ENCODE data around the gene MAPK8IP2. TPM values are rescaled to one million over a fixed set of nuclear protein-coding genes. Genes with fewer than 3 reads are reported as not detected.

The MAPK8IP2 gene
- total RNA-seq, 1 donor from 2014 or later, result not detected

- no peak overlapping the region for H3K27ac ChIP-seq
- no peaks in the 10 kb centered on the region for H4K20me1 ChIP-seq (ENCODE audit: low read depth)
- H3K4me2 ChIP-seq, result no peak overlapping the region
- no peaks in the 10 kb centered on the region for H3K36me3 ChIP-seq
- H3K4me3 ChIP-seq, result no peak overlapping the region
- peaks cover 3% of the 10 kb centered on the region for H3K4me1 Mint-ChIP-seq
- peaks cover 25% of the 10 kb centered on the region for H3K27me3 ChIP-seq
- no peak overlapping the region for H3K9ac ChIP-seq
- DNase-seq (ENCODE audit: low spot score), result no peak
- H3F3A ChIP-seq (ENCODE audit: low read depth), result peaks cover 8% of the 10 kb centered on the region
- no peak overlapping the region for H3K4me3 Mint-ChIP-seq
- H3K9me3 Mint-ChIP-seq, result peaks cover 2% of the 10 kb centered on the region
- H3K36me3 Mint-ChIP-seq, result peaks cover 1% of the 10 kb centered on the region
- no peaks in the 10 kb centered on the region for H3K9me3 ChIP-seq (ENCODE audit: low read depth)
- H3K27ac Mint-ChIP-seq, result no peak overlapping the region
- no peaks in the 10 kb centered on the region for H3K4me1 ChIP-seq
- H3K27me3 Mint-ChIP-seq (ENCODE audit: insufficient read depth, low read depth), result no peaks in the 10 kb centered on the region
- TF ChIP-seq CTCF (IDR thresholded peaks at IDR 0.05) (no peak), EZH2 (IDR thresholded peaks at IDR 0.05) (no peak)
- H3K79me2 ChIP-seq (ENCODE audit: low read depth), result no peaks in the 10 kb centered on the region
- no peak overlapping the region for H2AFZ ChIP-seq (replicated peaks)
Measured at GRCh38 chr22:50611341-50612060, 10.9 kb downstream of the MAPK8IP2 start.

GRCh38 chr22:50612168-50612527 lies 11.6 kb downstream of the MAPK8IP2 start:
- Histone ChIP-seq H3K9ac (no peak overlapping the region), H3K9me3 (ENCODE audit: low read depth) (no peaks in the 10 kb centered on the region), H3K4me1 (no peaks in the 10 kb centered on the region), H4K20me1 (ENCODE audit: low read depth) (no peaks in the 10 kb centered on the region), H3K27ac (no peak overlapping the region), H3K4me3 (no peak overlapping the region), H3K36me3 (no peaks in the 10 kb centered on the region), H3F3A (ENCODE audit: low read depth) (peaks cover 8% of the 10 kb centered on the region), H2AFZ (replicated peaks) (no peak overlapping the region), H3K79me2 (ENCODE audit: low read depth) (no peaks in the 10 kb centered on the region), H3K4me2 (no peak overlapping the region), H3K27me3 (peaks cover 25% of the 10 kb centered on the region)
- Mint-ChIP-seq H3K4me3 (no peak overlapping the region), H3K36me3 (peaks cover 1% of the 10 kb centered on the region), H3K27me3 (ENCODE audit: insufficient read depth, low read depth) (no peaks in the 10 kb centered on the region), H3K27ac (no peak overlapping the region), H3K4me1 (peaks cover 3% of the 10 kb centered on the region), H3K9me3 (peaks cover 2% of the 10 kb centered on the region)
- no peak for DNase-seq (ENCODE audit: low spot score)
- no peak for TF ChIP-seq CTCF (IDR thresholded peaks at IDR 0.05)
- TF ChIP-seq EZH2 (IDR thresholded peaks at IDR 0.05), result no peak
- no peak for TF ChIP-seq EZH2phosphoT487 (IDR thresholded peaks at IDR 0.05)

GRCh38 chr22:50612528-50613221 lies 12.1 kb downstream of the MAPK8IP2 start:
- Histone ChIP-seq H3K4me1 (no peaks in the 10 kb centered on the region), H2AFZ (replicated peaks) (no peak overlapping the region), H3K36me3 (no peaks in the 10 kb centered on the region), H3K27me3 (peaks cover 25% of the 10 kb centered on the region), H3F3A (ENCODE audit: low read depth) (peaks cover 8% of the 10 kb centered on the region), H3K79me2 (ENCODE audit: low read depth) (no peaks in the 10 kb centered on the region), H3K4me2 (no peak overlapping the region), H4K20me1 (ENCODE audit: low read depth) (no peaks in the 10 kb centered on the region), H3K9me3 (ENCODE audit: low read depth) (no peaks in the 10 kb centered on the region), H3K27ac (no peak overlapping the region), H3K9ac (no peak overlapping the region), H3K4me3 (no peak overlapping the region)
- Mint-ChIP-seq H3K27me3 (ENCODE audit: insufficient read depth, low read depth) (no peaks in the 10 kb centered on the region), H3K27ac (no peak overlapping the region), H3K36me3 (peaks cover 1% of the 10 kb centered on the region), H3K4me3 (peak overlapping the region; percentile 43), H3K9me3 (peaks cover 3% of the 10 kb centered on the region), H3K4me1 (peaks cover 3% of the 10 kb centered on the region)
- TF ChIP-seq EZH2phosphoT487 (IDR thresholded peaks at IDR 0.05), result no peak
- no peak for TF ChIP-seq EZH2 (IDR thresholded peaks at IDR 0.05)
- no peak for TF ChIP-seq CTCF (IDR thresholded peaks at IDR 0.05)
- DNase-seq (ENCODE audit: low spot score), result peak; percentile 52
